HepG2 (cell line): ENCODE results near the gene RPS2. TPM values are rescaled to one million over a fixed set of nuclear protein-coding genes. Genes with fewer than 3 reads are reported as not detected.

Experiments
- BHLHE40 ChIP-seq: IDR thresholded peaks from 2 replicates; pipeline ENCODE4 v1.6.1; 2011; ENCODE audit warnings: low read length, improper control_type of control experiment
- BRCA1 ChIP-seq: sonication (generic); formaldehyde crosslinking; IDR thresholded peaks from 2 replicates; pipeline ENCODE4 v1.4.0; 2020; ENCODE audit warnings: missing genetic modification reagents
- EHMT2 ChIP-seq: fragments of 200-600 bp; sonication (generic); IDR thresholded peaks from 2 replicates; pipeline ENCODE4 v1.7.0; 2017; ENCODE audit warnings: antibody characterized with exemption, low read depth, low read length, borderline replicate concordance
- MAFF ChIP-seq: IDR thresholded peaks from 2 replicates; pipeline ENCODE4 v1.6.1; 2011; ENCODE audit warnings: low read depth, low read length, improper control_type of control experiment
- MAFK ChIP-seq, 2 experiments: IDR thresholded peaks in 1 of 2; conservative IDR thresholded peaks in 1 of 2; 2 replicates each; pipeline ENCODE4 v1.6.1; 2011; ENCODE audit warnings: improper control_type of control experiment in 2 of 2, low read length in 2 of 2
- NFYB ChIP-seq: sonication (generic); formaldehyde crosslinking; IDR thresholded peaks from 2 replicates; pipeline ENCODE4 v1.4.0; 2020; ENCODE audit warnings: missing genetic modification reagents
- NKX3-1 ChIP-seq: sonication (generic); formaldehyde crosslinking; IDR thresholded peaks from 2 replicates; pipeline ENCODE4 v1.5.0; 2020; ENCODE audit warnings: missing genetic modification reagents
- PAWR ChIP-seq: sonication (generic); formaldehyde crosslinking; IDR thresholded peaks from 2 replicates; pipeline ENCODE4 v1.4.0; 2020; ENCODE audit warnings: missing genetic modification reagents, mild to moderate bottlenecking, borderline replicate concordance
- PRPF4 ChIP-seq: fragments of 200-400 bp; formaldehyde crosslinking; IDR thresholded peaks from 2 replicates; pipeline ENCODE4 v1.6.1; 2016; ENCODE audit warnings: low read length, low read depth; ENCODE audit not compliant: poor library complexity, severe bottlenecking
- RAD51 ChIP-seq: fragments of 450-650 bp; IDR thresholded peaks from 2 replicates; pipeline ENCODE4 v1.6.1; 2016; ENCODE audit warnings: borderline replicate concordance
- SALL2 ChIP-seq: sonication (generic); formaldehyde crosslinking; IDR thresholded peaks from 2 replicates; pipeline ENCODE4 v1.8.1; 2023; ENCODE audit warnings: mild to moderate bottlenecking, missing genetic modification reagents, inconsistent platforms
- SUZ12 ChIP-seq: fragments of 150-350 bp; IDR thresholded peaks from 2 replicates; pipeline ENCODE4 v1.6.1; 2014; ENCODE audit warnings: low read depth, low read length
- THAP11 ChIP-seq: IDR thresholded peaks from 2 replicates; pipeline ENCODE4 v1.6.1; 2016; ENCODE audit warnings: missing biosample characterization, missing genetic modification reagents
- YEATS2 ChIP-seq: sonication (generic); formaldehyde crosslinking; IDR thresholded peaks from 2 replicates; pipeline ENCODE4 v1.4.0; 2020; ENCODE audit warnings: missing genetic modification reagents, borderline replicate concordance
- ZBTB7B ChIP-seq: sonication (generic); formaldehyde crosslinking; IDR thresholded peaks from 2 replicates; pipeline ENCODE4 v1.4.0; 2020; ENCODE audit warnings: missing genetic modification reagents
- ZFYVE20 ChIP-seq: sonication (generic); formaldehyde crosslinking; IDR thresholded peaks from 2 replicates; pipeline ENCODE4 v1.8.0; 2023; ENCODE audit warnings: low read depth, mild to moderate bottlenecking, moderate library complexity, missing genetic modification reagents, borderline replicate concordance
- ZNF468 ChIP-seq: sonication (generic); formaldehyde crosslinking; IDR thresholded peaks from 2 replicates; pipeline ENCODE4 v1.8.0; 2022; ENCODE audit warnings: mild to moderate bottlenecking, moderate library complexity, missing genetic modification reagents
- ZNF7 ChIP-seq: IDR thresholded peaks from 2 replicates; pipeline ENCODE4 v1.6.1; 2016; ENCODE audit warnings: missing biosample characterization, missing genetic modification reagents
- ZNF790 ChIP-seq: sonication (generic); formaldehyde crosslinking; IDR thresholded peaks from 2 replicates; pipeline ENCODE4 v1.8.0; 2022; ENCODE audit warnings: missing genetic modification reagents, mild to moderate bottlenecking, borderline replicate concordance
- ZSCAN30 ChIP-seq: sonication (generic); formaldehyde crosslinking; IDR thresholded peaks from 2 replicates; pipeline ENCODE4 v1.5.0; 2020; ENCODE audit warnings: mild to moderate bottlenecking, missing genetic modification reagents
- polyA plus RNA-seq, 8 experiments: library from polyadenylated mRNA; depleted of rRNA in 3 of 8; stranded (reverse) in 7 of 8; unstranded in 1 of 8; fragments of >200 nt; fragmentation: Illumina TruSeq in 4 of 8; extraction: Trizol in 4 of 8; gene quantifications; 2 replicates each; pipeline versions ENCODE4 v1.2.1 to v1.2.3, GENCODE V29; 2011 to 2016; ENCODE audit warnings: low read depth in 4 of 8, missing spikeins in 1 of 8, mixed read lengths in 1 of 8; ENCODE audit not compliant: insufficient read depth in 1 of 8
- total RNA-seq, 5 experiments: library from RNA; depleted of rRNA; stranded (reverse); fragments of >200 nt; fragmentation: Illumina TruSeq; extraction: Trizol; gene quantifications; 2 replicates each; pipeline ENCODE4 v1.2.3, GENCODE V29; 2016; ENCODE audit warnings: low read depth in 1 of 5
- TF ChIP-seq, protein P1 (sequence below): sonication (generic); formaldehyde crosslinking; IDR thresholded peaks from 2 replicates; pipeline ENCODE4 v1.5.0; 2020; ENCODE audit warnings: mild to moderate bottlenecking, missing genetic modification reagents
- TF ChIP-seq, protein P2 (sequence below): sonication (generic); formaldehyde crosslinking; IDR thresholded peaks from 2 replicates; pipeline ENCODE4 v1.5.0; 2020; ENCODE audit warnings: missing genetic modification reagents, mild to moderate bottlenecking, borderline replicate concordance
- TF ChIP-seq, protein P3 (sequence below): IDR thresholded peaks from 2 replicates; pipeline ENCODE4 v1.6.1; 2016; ENCODE audit warnings: missing genetic modification reagents, missing compliant biosample characterization

RPS2 gene
- total and polyA plus RNA-seq, 2 of the 13 experiments (the other 11 are each of a cell fraction or from before 2014, with no cell fraction given), result 1,908 to 4,514 TPM

GRCh38 chr16:2009791-2010510 is 45.3 kb upstream of the RPS2 start, which contains the start of gene ZNF598 (continued):
- peak; percentile 83 for TF ChIP-seq YEATS2
- no peak for TF ChIP-seq ZNF468 (CRISPR knock-in tag)
- no peak for TF ChIP-seq PAWR
- no peak for TF ChIP-seq PRPF4
- no peak for TF ChIP-seq MAFK (conservative IDR thresholded peaks at IDR 0.05 in 1 of 2, IDR thresholded peaks at IDR 0.05 in 1 of 2; ENCODE audit: low read length in 2 of 2)
- TF ChIP-seq, protein P1, sequence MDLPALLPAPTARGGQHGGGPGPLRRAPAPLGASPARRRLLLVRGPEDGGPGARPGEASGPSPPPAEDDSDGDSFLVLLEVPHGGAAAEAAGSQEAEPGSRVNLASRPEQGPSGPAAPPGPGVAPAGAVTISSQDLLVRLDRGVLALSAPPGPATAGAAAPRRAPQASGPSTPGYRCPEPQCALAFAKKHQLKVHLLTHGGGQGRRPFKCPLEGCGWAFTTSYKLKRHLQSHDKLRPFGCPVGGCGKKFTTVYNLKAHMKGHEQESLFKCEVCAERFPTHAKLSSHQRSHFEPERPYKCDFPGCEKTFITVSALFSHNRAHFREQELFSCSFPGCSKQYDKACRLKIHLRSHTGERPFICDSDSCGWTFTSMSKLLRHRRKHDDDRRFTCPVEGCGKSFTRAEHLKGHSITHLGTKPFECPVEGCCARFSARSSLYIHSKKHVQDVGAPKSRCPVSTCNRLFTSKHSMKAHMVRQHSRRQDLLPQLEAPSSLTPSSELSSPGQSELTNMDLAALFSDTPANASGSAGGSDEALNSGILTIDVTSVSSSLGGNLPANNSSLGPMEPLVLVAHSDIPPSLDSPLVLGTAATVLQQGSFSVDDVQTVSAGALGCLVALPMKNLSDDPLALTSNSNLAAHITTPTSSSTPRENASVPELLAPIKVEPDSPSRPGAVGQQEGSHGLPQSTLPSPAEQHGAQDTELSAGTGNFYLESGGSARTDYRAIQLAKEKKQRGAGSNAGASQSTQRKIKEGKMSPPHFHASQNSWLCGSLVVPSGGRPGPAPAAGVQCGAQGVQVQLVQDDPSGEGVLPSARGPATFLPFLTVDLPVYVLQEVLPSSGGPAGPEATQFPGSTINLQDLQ (CRISPR knock-in tag), result no peak
- no peak for TF ChIP-seq ZSCAN30 (CRISPR knock-in tag)
- no peak for TF ChIP-seq SALL2 (CRISPR knock-in tag)
- no peak for TF ChIP-seq EHMT2
- peak; percentile 93 for TF ChIP-seq THAP11
- TF ChIP-seq ZNF790 (CRISPR knock-in tag), result peak; percentile 70; the same call in 1 of the 2 replicates
- TF ChIP-seq ZFYVE20 (CRISPR knock-in tag), result no peak
- TF ChIP-seq, protein P2, sequence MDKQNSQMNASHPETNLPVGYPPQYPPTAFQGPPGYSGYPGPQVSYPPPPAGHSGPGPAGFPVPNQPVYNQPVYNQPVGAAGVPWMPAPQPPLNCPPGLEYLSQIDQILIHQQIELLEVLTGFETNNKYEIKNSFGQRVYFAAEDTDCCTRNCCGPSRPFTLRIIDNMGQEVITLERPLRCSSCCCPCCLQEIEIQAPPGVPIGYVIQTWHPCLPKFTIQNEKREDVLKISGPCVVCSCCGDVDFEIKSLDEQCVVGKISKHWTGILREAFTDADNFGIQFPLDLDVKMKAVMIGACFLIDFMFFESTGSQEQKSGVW (CRISPR knock-in tag), result no peak
- TF ChIP-seq BRCA1 (CRISPR knock-in tag), result no peak
- no peak for TF ChIP-seq ZNF7 (CRISPR knock-in tag)
- TF ChIP-seq MAFF, result no peak
- TF ChIP-seq NKX3-1, result no peak
- peak; percentile 23; the same call in 1 of the 2 replicates for TF ChIP-seq ZBTB7B (CRISPR knock-in tag)
- no peak for TF ChIP-seq NFYB (CRISPR knock-in tag)
- TF ChIP-seq, protein P3, sequence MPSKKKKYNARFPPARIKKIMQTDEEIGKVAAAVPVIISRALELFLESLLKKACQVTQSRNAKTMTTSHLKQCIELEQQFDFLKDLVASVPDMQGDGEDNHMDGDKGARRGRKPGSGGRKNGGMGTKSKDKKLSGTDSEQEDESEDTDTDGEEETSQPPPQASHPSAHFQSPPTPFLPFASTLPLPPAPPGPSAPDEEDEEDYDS (CRISPR knock-in tag), result peak; percentile 9
- TF ChIP-seq SUZ12, result no peak
- TF ChIP-seq BHLHE40, result peak; percentile 28; the same call in 1 of the 2 replicates
- no peak for TF ChIP-seq RAD51
